ENCODE data around the gene AP1G2. TPM values are rescaled to one million over a fixed set of nuclear protein-coding genes. Genes with fewer than 3 reads are reported as not detected.
"Not testable (repeated sequence)": the region's sequence is repeated elsewhere in the genome, so short reads cannot be mapped to it uniquely, and the experiment has no call there.

The AP1G2 gene
- total RNA-seq, 3 donors from 2014 or later: 30.9 to 172 (median 149) TPM

DNA sequence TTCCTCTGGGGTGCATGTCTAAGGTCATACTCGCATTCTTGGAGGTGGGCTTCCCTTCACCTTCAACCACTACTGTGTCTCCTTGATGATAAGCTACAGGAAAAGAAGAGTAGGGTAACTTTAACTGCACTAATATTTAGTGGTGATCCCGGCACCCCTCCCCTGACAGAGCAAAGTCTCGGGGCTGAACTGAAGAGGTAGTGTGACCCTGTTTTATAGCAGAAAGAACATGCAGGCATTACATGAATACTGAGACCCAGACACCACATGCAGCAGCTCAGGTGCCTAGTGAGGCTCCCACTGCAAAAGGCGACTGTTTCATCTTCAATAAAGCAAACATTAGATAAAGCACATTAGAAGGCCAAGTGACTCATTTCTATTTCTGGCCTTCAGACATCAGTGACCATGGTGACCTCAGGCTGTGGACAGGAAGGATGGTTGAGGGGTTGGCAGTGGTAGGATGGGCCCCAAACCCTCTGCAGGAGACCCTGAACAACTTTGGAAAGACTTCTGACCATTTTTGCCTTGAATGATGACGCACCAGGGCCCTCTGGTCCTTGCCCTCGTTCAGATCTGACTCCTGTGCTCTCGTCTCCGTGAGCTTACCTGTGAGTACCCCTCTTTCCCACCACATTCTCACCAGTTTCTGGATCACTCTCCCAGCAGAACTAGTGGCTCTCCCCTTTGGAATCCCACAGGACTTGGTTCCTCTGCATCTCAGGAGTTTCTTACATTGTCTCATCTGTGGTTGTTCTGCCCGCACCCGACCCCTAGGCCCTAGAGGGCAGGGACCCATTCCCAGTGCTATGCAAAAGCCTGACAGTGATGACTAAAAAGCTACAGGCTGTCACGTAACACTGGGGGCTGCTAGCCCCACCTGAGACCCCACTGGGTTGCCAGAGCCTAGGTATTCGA is 34.8 kb upstream of the AP1G2 start:
- TF ChIP-seq POLR2A (IDR thresholded peaks at IDR 0.05) (no peak), POLR2AphosphoS5 (IDR thresholded peaks at IDR 0.05) (no peak)
- TF ChIP-seq, protein P1, sequence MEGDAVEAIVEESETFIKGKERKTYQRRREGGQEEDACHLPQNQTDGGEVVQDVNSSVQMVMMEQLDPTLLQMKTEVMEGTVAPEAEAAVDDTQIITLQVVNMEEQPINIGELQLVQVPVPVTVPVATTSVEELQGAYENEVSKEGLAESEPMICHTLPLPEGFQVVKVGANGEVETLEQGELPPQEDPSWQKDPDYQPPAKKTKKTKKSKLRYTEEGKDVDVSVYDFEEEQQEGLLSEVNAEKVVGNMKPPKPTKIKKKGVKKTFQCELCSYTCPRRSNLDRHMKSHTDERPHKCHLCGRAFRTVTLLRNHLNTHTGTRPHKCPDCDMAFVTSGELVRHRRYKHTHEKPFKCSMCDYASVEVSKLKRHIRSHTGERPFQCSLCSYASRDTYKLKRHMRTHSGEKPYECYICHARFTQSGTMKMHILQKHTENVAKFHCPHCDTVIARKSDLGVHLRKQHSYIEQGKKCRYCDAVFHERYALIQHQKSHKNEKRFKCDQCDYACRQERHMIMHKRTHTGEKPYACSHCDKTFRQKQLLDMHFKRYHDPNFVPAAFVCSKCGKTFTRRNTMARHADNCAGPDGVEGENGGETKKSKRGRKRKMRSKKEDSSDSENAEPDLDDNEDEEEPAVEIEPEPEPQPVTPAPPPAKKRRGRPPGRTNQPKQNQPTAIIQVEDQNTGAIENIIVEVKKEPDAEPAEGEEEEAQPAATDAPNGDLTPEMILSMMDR (IDR thresholded peaks at IDR 0.05): no peak

DNA sequence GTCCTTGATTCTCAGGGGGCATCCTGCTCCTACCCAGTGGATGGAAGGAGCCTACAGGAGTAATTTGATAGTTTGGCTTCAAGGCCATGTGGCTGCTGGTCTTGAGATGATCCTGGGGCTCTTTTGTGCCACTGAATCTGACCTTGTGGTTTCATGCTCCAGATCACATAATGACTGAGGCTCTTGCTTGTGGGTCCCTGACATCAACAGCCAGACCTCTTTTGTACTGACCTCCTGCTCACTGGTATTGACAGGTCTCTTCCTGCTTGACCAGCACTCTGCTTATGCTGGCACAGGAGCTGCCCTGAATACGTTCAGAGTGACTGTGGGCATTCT is 34.2 kb upstream of the AP1G2 start:
- Histone ChIP-seq H3K36me3 (no peaks in the 10 kb centered on the region), H3K27me3 (no peaks in the 10 kb centered on the region), H3K4me1 (no peaks in the 10 kb centered on the region), H3K27ac (no peak overlapping the region), H3K9me3 (no peaks in the 10 kb centered on the region), H3K4me3 (no peak overlapping the region)
- intact Hi-C loops (cut with DNase I; ENCODE audit: low total_unique reads): no loop called here
- no peak for DNase-seq (ENCODE audit: low spot score in 2 of 2)
- TF ChIP-seq POLR2A (IDR thresholded peaks at IDR 0.05) (no peak), POLR2AphosphoS5 (IDR thresholded peaks at IDR 0.05) (no peak)
- TF ChIP-seq, protein P1 (IDR thresholded peaks at IDR 0.05): no peak

More for the DNA sequence above, 34.8 kb upstream of the AP1G2 start:
- Histone ChIP-seq H3K4me3 (no peak overlapping the region), H3K27me3 (no peaks in the 10 kb centered on the region), H3K27ac (no peak overlapping the region), H3K9me3 (no peaks in the 10 kb centered on the region), H3K4me1 (no peaks in the 10 kb centered on the region), H3K36me3 (no peaks in the 10 kb centered on the region)
- DNase-seq (ENCODE audit: low spot score in 2 of 2): no peak
- intact Hi-C loops (cut with DNase I; ENCODE audit: low total_unique reads): no loop called here

DNA sequence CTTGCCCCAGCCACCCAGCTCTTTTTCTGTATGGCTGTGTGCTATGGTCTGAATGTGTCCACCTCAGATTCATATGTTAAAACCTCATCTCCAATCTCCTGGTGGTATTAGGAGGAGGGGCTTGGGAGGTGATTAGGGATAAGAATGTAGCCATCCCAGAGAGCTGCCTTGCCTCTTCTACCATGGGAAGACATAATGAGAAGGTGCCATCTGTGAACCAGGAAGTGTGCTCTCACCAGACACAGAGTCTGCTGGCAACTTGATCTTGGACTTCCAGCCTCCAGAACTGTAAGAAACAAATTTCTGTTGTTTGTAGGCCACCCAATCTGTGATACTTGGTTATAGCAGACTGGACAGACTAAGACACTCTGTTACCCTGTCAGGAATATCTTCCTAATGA is 33.8 kb upstream of the AP1G2 start:
- Histone ChIP-seq H3K9me3 (no peaks in the 10 kb centered on the region), H3K36me3 (no peaks in the 10 kb centered on the region), H3K27ac (no peak overlapping the region), H3K4me1 (no peaks in the 10 kb centered on the region), H3K27me3 (no peaks in the 10 kb centered on the region), H3K4me3 (no peak overlapping the region)
- no peak for TF ChIP-seq POLR2AphosphoS5 (IDR thresholded peaks at IDR 0.05)
- TF ChIP-seq POLR2A (IDR thresholded peaks at IDR 0.05): no peak
- TF ChIP-seq, protein P1 (IDR thresholded peaks at IDR 0.05): no peak
- no peak for DNase-seq (ENCODE audit: low spot score in 2 of 2)
- intact Hi-C loops (cut with DNase I; ENCODE audit: low total_unique reads): no loop called here

DNA sequence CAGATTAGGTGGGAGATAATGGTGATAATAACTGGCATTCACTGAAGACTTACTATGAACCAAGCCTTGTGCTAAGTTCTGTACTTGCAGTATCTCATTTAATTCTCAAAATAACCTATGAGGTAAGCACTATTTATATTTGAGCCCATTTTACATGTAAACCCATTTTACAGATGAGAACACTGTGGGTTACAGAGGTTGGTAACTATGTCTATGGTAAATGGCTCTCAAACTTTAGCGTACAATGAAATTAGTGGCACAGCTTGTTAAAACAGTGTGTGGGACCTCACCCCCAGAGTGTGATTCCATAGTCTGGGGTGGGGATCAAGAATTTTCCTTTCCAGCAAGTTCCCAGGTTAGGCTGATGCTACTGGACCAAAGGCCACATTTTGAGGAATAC is 33.2 kb upstream of the AP1G2 start:
- H3K27me3 ChIP-seq: no peaks in the 10 kb centered on the region
- H3K9me3 ChIP-seq: no peaks in the 10 kb centered on the region
- intact Hi-C loops (cut with DNase I; ENCODE audit: low total_unique reads): no loop called here
- no peaks in the 10 kb centered on the region for H3K4me1 ChIP-seq
- no peak overlapping the region for H3K4me3 ChIP-seq
- H3K27ac ChIP-seq: no peak overlapping the region
- TF ChIP-seq, protein P1 (IDR thresholded peaks at IDR 0.05): no peak
- TF ChIP-seq POLR2A (IDR thresholded peaks at IDR 0.05) (no peak), POLR2AphosphoS5 (IDR thresholded peaks at IDR 0.05) (no peak)
- DNase-seq (ENCODE audit: low spot score in 2 of 2): no peak
- H3K36me3 ChIP-seq: no peaks in the 10 kb centered on the region

DNA sequence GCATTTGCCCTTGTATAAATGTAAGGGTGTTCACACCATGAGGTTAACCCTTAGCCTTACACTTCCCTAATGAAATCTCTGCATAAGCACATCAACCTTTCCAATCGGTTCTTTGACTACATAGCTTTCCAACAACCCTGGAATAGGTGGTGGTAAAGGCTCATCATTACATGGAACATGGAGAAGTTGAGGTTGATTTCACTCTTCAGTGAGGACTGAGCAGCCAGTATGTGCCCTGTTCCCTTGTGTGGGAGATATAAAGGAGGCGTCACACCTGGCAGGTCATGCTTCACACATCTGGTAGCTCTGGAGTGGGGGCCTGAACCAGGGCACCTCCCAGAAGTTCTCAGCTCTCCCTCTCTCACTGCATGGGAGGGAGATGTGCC is 32.7 kb upstream of the AP1G2 start:
- Histone ChIP-seq H3K4me3 (no peak overlapping the region), H3K27me3 (no peaks in the 10 kb centered on the region), H3K9me3 (no peaks in the 10 kb centered on the region), H3K27ac (no peak overlapping the region), H3K36me3 (no peaks in the 10 kb centered on the region), H3K4me1 (no peaks in the 10 kb centered on the region)
- TF ChIP-seq, protein P1 (IDR thresholded peaks at IDR 0.05): no peak
- no peak for TF ChIP-seq POLR2A (IDR thresholded peaks at IDR 0.05)
- TF ChIP-seq POLR2AphosphoS5 (IDR thresholded peaks at IDR 0.05): no peak
- no peak for DNase-seq (ENCODE audit: low spot score in 2 of 2)
- intact Hi-C loops (cut with DNase I; ENCODE audit: low total_unique reads): no loop called here

DNA sequence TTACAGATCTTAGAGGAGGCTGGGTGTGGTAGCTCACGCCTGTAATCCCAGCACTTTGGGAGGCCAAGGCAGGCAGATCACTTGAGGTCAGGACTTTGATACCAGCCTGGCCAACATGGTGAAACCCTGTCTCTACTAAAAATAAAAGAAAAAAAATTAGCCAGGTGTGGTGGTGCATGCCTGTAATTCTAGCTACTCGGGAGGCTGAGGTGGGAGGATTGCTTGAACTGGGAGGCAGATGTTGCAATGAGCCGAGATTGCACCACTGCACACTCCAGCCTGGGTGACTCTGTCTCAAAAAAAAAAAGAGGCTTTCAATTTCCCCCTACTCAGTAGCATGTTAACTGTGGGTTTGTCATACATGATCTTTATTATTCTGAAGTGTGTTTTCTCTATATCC is 26.6 kb upstream of the AP1G2 start:
- H3K36me3 ChIP-seq; H3K4me3 ChIP-seq; H3K9me3 ChIP-seq; DNase-seq (ENCODE audit: low spot score in 2 of 2); H3K27me3 ChIP-seq; H3K27ac ChIP-seq; H3K4me1 ChIP-seq; intact Hi-C loops (cut with DNase I; ENCODE audit: low total_unique reads): not testable (repeated sequence)
